Ovary (tissue), 3 donors: ENCODE results near the gene SNRPE.

Source experiments
- CTCF ChIP-seq, 3 donors: fragments of 450-650 bp in 2 of 3; fragments of 200-600 bp in 1 of 3; IDR thresholded peaks; one replicate each; pipeline versions ENCODE4 v1.5.1 to v1.8.0; 2016 to 2022; ENCODE audit warnings: antibody characterized with exemption in 3 of 3, mild to moderate bottlenecking in 1 of 3
- EP300 ChIP-seq: sonication (generic); formaldehyde crosslinking; IDR thresholded peaks from one replicate; pipeline ENCODE4 v1.6.1; 2017; ENCODE audit warnings: antibody characterized with exemption
- POLR2A ChIP-seq: fragments of 450-650 bp; IDR thresholded peaks from one replicate; pipeline ENCODE4 v1.6.1; 2017; ENCODE audit warnings: antibody characterized with exemption, mild to moderate bottlenecking, moderate library complexity
- donor health status: DM: no; HTN: no; CAD: no.

GRCh38 chr1:203901581-203901980, 40.2 kb downstream of the SNRPE start:
- TF ChIP-seq EP300 (no peak), CTCF (IDR thresholded peaks at IDR 0.05) (no peak), POLR2A (no peak)
